Stimulated activated CD8-positive, alpha-beta memory T cell treated with anti-CD3 and anti-CD28 coated beads, Interleukin-4, amount 100 ng/mL, for 24 hours (primary cell): ENCODE results near the gene SLIT3.

Experiments
- DNase-seq: peaks from one replicate; pipeline ENCODE4 v3.0.0-alpha.2; 2020; ENCODE audit warnings: low read depth

Gene SLIT3

DNA sequence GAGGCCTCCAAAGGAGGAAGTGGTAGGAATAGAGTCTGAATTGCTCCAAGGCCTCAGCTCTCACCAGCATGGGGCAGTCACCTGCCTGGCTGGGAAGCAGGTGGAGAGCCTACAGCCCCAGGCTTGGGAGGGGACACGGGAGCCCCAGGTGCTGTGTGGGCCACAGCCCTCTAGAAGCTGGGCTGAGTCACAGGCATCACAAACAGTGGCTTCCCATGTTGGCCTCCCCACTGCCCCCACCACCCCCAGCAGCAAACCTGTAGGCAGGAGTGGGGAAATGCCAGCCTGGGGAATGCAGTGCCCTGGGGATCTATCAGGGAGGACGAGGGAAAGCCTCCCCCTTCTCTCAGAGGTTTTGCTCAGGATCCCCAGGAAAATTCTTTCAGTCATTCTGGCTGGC, 309.6 kb downstream of the SLIT3 start:
- no peak for DNase-seq

- DNase-seq: no peak
These were observed 310.3 kb downstream of the SLIT3 start for GRCh38 chr5:168990679-168991078.

DNA sequence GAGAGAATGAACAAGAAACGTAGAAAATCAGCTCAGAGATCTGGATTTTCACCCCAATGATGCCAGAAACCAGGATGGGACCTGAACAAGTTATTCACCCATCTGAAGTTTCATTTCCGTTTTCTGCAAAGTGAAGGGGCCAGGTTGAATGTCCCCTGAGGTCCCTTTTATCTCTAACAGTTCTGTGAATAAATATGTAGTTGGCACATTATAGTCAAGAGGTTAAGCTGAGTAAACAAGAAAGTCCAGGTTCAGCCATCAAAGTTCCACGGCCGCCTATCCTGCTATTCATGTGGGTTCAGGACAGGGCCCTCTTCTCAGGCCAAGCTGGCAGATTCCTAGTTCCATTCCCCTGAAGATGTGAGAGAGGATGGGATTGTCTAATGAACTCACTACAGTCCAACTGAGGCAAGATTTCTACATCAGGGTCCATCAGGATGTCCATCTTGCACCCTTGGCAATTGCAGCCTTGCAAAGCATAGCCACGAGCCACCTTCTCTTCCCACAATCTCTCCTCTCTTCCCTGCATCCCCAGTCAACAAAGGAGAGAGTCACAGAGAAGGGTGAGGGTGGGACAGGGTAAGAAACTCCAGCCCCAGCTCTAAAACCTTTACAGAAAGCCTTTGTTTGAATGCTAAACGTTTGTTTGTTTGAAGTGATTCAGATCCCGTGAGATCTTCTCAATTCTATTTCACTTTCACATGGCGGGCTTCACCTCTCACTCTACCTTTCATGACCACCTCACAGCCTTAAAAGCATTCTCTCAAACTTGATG, 311.0 kb downstream of the SLIT3 start:
- no peak for DNase-seq

- no peak for DNase-seq
These were observed 312.2 kb downstream of the SLIT3 start for GRCh38 chr5:168988699-168989098.

DNA sequence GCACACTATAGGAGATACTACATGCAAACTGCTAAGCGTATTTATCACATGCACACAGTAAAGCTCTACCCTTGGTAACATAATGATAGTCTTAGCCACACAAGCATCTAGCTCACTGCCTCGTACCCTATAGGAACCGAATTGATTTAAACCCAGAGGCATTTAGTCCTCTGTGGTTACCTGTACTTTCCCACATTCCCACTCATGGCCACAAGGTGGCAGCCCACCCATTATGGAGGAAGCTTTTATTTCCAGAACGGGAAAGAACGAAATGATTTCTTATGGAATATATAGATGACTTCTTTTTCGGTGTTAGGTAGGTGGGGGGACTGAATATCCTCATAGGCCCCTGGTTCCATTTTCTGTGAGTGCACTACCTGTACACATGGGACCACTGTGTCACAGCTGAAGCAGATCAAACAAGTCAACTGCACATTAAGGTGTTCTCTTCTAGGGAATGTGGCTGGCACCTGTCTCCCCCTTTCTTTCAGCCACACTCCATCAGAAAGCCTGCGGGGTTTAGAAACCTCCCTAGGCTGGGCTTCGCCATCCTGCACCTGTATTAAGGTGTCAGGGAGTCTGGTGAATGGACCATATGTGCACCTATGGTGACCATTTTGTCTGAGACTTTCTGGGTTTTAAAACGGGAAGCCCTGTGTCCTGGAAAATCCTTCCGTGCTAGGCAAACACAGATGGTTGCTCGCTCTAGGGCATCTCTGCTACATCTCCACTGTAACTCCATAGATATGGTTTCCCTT, 313.2 kb downstream of the SLIT3 start:
- DNase-seq: peak; percentile 31

DNA sequence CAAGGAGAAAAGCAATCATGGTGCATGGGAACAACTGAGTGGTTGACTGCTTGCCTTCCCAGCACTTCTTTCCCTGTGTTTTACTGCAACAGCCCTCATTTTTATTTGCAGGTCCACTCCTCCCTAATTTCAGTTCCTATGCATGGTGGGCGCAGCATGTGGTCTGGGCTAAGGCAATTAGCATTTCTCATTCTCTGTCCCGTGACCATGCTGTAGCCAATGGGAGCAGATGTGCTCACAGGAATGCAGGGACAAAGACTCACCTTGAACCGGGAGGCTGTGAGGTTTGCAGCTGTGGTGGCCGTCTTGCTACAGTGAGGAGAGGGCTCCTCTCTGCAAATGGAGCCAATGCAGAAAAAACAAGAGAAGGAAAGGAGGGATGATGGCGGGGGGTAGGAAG, 315.5 kb downstream of the SLIT3 start:
- no peak for DNase-seq

GRCh38 chr5:168984135-168984675, 316.7 kb downstream of the SLIT3 start:
- DNase-seq: no peak

- DNase-seq: no peak
These were observed 321.8 kb downstream of the SLIT3 start for GRCh38 chr5:168979135-168979534.

DNA sequence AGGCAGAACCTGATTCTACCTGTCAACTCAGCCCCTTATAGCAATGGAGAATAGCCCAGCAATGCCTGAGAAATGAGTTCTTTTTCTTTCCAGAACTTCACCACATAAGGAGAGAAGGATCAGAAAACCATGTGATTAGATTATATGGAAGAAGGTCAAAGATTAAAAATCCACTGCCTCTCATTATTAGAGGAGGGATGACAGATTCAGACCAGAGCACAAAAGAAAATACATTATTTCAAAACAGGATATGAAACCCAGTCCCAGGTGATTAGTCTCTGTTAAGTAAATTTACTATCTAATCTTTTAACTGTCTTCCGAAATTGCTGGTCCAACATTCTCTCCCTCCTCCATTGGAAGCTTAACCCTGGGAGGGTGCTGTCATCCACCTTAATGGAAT, 322.4 kb downstream of the SLIT3 start:
- no peak for DNase-seq

DNA sequence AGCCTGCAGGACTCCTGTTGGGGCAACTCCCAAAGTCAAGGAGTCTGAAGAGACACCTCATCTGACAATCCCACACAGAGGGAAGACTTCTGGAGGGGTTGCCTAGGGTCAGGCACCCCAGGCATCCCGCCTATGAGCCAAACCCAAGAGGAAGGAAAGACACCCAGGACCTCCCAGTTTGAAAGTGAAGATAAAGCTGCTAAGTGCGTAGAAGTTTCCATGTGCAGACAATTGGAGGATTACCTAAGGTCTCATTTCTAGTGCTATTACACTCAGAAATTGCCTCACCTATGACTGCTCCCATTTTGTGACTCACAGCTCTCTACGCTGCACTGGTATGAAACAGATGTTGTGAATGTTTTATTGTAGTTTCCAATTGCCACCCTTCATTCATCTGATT, 322.9 kb downstream of the SLIT3 start:
- DNase-seq: no peak

GRCh38 chr5:168976311-168976970, 324.5 kb downstream of the SLIT3 start:
- no peak for DNase-seq

DNA sequence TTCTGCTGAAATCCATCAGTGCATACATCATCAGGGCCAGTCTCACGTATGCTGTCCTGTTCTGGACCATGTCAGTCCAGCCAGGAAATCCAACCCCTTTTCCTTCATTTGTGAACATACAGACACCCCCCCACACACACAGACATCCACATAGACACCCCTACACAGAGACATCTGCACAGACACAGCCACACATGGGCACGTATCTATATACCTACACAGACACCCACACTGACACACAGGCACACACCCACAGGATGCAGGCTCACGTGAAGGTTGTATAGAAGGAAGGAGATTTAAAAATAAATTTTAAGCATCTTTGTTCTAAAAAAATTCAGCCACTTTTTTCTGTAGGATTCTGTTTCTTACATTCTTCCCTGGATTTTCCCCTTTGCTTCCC, 325.6 kb downstream of the SLIT3 start:
- no peak for DNase-seq

DNA sequence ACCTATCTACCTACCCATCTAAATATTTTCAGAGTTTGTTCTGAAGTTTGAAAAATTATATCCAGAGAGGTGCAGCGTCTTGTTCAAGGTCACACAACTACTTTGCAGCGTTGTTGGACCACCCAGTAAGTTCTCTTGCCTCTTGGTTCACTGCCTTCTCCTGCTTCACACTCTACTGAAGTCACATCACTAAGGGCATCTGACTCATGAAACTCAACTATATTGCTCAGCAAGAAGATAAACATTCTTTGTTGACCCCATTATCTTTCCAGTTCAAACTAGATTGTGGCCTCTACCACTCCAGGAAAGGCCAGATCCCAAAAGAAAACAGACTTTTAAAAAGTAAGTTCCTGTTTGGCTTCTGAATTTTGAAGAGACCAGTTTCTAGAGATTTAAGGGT, 326.9 kb downstream of the SLIT3 start:
- no peak for DNase-seq

DNA sequence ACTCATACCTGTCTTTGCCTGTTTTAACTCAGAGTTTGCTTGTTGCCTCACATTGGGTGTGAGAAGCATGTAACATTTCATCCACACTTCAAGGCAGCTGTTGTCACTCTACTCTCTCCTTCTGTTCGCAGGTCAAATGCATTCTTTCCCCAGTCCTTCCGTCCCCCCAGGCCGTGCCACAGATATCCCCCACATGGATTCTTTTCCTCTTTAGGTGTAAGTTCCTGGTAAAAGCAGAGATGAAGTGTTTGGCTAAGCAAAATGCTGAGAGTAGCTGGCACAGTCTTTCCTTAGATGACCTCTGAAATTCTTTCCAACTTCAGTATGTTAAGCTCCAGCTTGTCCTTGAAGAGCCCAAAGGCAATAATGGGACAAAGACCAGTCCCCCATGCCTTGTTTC, 328.2 kb downstream of the SLIT3 start:
- DNase-seq: no peak

DNA sequence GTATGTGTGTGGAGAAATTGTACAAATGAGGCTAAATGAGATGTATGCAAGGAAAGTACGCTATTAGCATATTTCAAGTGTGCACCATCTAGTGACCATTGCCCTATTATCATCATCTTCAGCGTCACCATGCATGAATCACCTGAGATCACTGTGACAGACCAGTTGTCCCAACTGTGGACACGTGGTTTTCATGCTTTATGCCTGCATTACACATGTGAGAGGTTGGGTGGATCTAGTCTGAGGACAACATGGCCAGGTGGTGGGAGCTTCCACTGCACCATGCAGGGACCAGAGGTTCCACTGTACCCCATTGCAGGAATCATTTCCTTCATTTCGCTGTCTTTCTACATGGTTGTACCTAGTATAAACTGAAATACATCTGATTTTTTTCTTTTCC, 329.8 kb downstream of the SLIT3 start:
- no peak for DNase-seq

GRCh38 chr5:168969326-168969886, 331.5 kb downstream of the SLIT3 start:
- DNase-seq: no peak

DNA sequence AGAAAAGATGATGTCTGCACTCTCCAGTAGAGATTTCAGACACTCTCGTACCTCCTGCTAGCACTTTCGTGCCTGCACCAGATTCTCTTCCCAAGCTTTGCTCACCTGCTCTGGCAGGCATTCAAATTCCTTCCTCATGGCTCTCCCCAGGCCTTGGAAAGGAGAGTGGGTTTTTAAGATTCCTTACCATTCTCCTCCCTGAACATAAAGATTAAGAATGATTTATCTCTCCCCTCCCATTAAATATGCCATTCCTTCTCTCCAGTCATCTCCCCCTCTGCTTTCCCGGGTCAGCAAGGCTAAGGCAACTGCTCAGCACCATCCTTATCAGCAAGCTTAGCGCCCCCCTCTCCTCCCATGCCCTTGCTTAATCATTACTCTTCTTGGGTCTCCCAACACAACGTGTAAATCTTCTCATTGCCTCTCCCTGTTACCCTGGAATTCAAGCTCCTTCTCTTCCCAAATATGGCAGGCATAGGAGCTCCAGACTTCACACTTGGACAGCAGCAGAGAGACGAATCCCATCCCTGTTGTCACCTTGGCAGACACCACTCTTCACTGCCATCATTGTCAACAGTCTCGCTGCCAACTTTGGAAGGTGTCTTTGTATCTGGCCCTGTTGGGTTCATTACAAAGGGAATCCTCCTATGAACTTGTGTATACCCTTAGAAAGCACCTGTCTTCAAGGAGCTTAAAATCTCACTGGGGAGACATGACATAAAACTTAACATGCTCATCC, 332.9 kb downstream of the SLIT3 start:
- DNase-seq: no peak

GRCh38 chr5:168965638-168966037, 335.3 kb downstream of the SLIT3 start:
- DNase-seq: no peak

GRCh38 chr5:168964182-168964581, 336.8 kb downstream of the SLIT3 start:
- no peak for DNase-seq

DNA sequence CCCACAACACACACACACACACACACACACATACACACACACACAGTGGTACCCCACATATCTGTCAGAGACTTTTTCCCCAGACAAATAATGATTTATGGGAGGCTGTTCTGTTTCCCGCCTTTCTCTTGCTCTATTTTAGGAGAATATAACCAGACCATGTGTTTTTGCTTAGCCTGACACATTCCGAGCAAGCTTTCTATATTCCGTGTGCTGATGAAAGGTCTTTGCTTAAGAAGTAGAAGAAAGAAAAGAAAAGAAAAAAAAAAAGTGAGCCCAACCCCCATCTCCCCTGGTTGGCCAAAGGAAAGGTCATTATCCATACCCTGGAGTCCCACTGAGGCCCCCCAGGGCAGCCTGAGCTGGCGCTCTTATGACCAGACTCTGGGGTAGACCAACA, 338.6 kb downstream of the SLIT3 start:
- no peak for DNase-seq

- DNase-seq: no peak
These were observed 339.3 kb downstream of the SLIT3 start for GRCh38 chr5:168961681-168962080.

GRCh38 chr5:168960497-168960896, 340.4 kb downstream of the SLIT3 start:
- DNase-seq: no peak
